ENCODE results near the gene AHDC1. TPM values are rescaled to one million over a fixed set of nuclear protein-coding genes. Genes with fewer than 3 reads are reported as not detected.
A peak's percentile ranks its signal among the peaks of the same experiment; 100 is the strongest.

The AHDC1 gene
- total and polyA plus RNA-seq, 9 of the 15 experiments (the other 6 are each of a cell fraction or from before 2014, with no cell fraction given) = 0.21 to 36.4 (median 4.7) TPM

DNA sequence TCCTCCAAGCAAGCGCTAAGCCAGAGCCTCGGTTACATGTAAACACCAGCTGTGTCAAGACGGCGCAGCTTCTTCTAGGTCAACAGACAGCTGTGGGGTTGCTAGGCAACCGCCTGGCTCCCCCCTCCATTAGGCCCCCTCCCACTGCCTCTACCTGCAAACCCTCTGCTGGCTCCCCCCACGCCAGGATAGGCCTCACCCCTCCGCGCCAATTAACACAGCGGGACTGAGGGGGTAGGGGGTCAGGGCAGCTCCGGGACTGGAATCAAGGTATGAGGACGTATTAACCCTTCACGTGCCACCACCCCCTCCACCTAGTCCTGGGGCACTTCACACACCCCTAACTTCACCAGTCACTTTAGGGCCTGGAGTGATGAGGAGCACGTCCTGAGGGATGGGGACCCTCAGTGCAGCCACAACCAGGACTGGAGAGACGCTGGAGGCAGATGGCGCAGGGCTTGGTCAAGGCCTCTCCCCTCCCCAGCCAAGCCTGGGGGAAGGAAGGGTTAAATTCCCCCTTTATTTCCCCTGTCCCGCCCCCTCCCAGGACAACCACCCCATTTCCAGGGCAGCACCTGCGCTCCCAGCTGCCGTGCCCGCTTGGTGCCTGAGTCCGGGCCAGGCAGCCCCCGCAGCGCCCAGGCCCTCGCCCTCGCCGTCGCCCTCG is 76.6 kb downstream of the AHDC1 start (continued):
- peak; percentile 98; the same call in 1 of the 2 replicates for TF ChIP-seq ARID4B (CRISPR knock-in tag; IDR thresholded peaks at IDR 0.05)
- TF ChIP-seq RFX1 (IDR thresholded peaks at IDR 0.05) = peak; percentile 100
- TF ChIP-seq TFAP4 (CRISPR knock-in tag; IDR thresholded peaks at IDR 0.05; ENCODE audit: borderline replicate concordance) = peak; percentile 99
- peak; percentile 57; the same call in 1 of the 2 replicates for TF ChIP-seq ZNF263 (CRISPR knock-in tag; IDR thresholded peaks at IDR 0.05; ENCODE audit: borderline replicate concordance)
- TF ChIP-seq SOX6 (IDR thresholded peaks at IDR 0.05) = no peak
- no peak for TF ChIP-seq CHAMP1 (IDR thresholded peaks at IDR 0.05)
- TF ChIP-seq FOXK2 (conservative IDR thresholded peaks at IDR 0.05 in 1 of 2, IDR thresholded peaks at IDR 0.05 in 1 of 2; ENCODE audit: low read depth in 2 of 2) = peak; percentile 97 to 98
- TF ChIP-seq ZNF212 (CRISPR knock-in tag; IDR thresholded peaks at IDR 0.05) = no peak
- no peak for TF ChIP-seq ZNF133 (CRISPR knock-in tag; IDR thresholded peaks at IDR 0.05)
- peak; percentile 23; the same call in 1 of the 2 replicates for TF ChIP-seq EGR1 (conservative IDR thresholded peaks at IDR 0.05)
- no peak for TF ChIP-seq ZNF75A (CRISPR knock-in tag; IDR thresholded peaks at IDR 0.05)
- no peak for TF ChIP-seq PHTF2 (CRISPR knock-in tag; IDR thresholded peaks at IDR 0.05)
- TF ChIP-seq MCM3 (IDR thresholded peaks at IDR 0.05) = no peak
- no peak for TF ChIP-seq MYC (IDR thresholded peaks at IDR 0.05; ENCODE audit: low read depth, low read length)
- peak; percentile 70; the same call in 1 of the 2 replicates for TF ChIP-seq MYC (CRISPR knock-in tag; IDR thresholded peaks at IDR 0.05; ENCODE audit: borderline replicate concordance, low read depth)
- TF ChIP-seq RBM17 (IDR thresholded peaks at IDR 0.05; ENCODE audit: borderline replicate concordance, low read depth, low read length) = no peak
- no peak for TF ChIP-seq ZNF165 (CRISPR knock-in tag; IDR thresholded peaks at IDR 0.05; ENCODE audit: borderline replicate concordance)
- TF ChIP-seq ZNF584 (CRISPR knock-in tag; IDR thresholded peaks at IDR 0.05; ENCODE audit: low read depth) = 0 out of 2 replicates have a peak, but pooled peaks have one; percentile 7
- no peak for TF ChIP-seq RBM22 (IDR thresholded peaks at IDR 0.05; ENCODE audit: low read depth, low read length, poor library complexity, severe bottlenecking)

All from K562 (cell line).